Mammary epithelial cell (primary cell): ENCODE measurements around the gene SNX9.
"Not testable (repeated sequence)": the region's sequence is repeated elsewhere in the genome, so short reads cannot be mapped to it uniquely, and the experiment has no call there.

Experiments
- EZH2 ChIP-seq: IDR thresholded peaks from 2 replicates; pipeline ENCODE4 v1.6.1; 2012; ENCODE audit warnings: low read length, inconsistent platforms, borderline replicate concordance
- TF ChIP-seq, protein P1 (sequence below), 2 donors: IDR thresholded peaks in 1 of 2; conservative IDR thresholded peaks in 1 of 2; 2 replicates each; pipeline ENCODE4 v1.5.1; 2011 to 2012; ENCODE audit warnings: inconsistent platforms in 2 of 2, low read length in 2 of 2, mild to moderate bottlenecking in 2 of 2, control low read depth in 1 of 2, low read depth in 1 of 2; ENCODE audit not compliant: insufficient read depth in 1 of 2; ENCODE audit errors: extremely low read depth in 1 of 2

DNA sequence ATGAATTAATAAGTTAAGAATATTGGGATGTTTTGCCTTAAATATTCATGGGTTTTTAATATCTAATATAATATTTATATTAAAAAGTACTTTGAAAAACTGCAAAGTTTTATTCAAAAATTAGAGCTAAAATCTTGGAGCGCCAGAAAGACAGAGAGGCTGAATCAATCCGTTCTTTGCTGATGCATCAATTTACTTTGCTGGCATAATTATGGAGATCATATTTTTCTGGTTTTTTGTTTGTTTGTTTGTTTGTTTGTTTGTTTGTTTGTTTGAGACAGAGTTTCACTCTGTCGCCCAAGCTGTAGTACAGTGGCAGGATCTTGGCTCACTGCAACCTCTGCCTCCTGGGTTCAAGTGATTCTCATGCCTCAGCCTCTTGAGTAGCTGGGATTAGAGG lies 149.1 kb downstream of the SNX9 start:
- TF ChIP-seq, protein P1, sequence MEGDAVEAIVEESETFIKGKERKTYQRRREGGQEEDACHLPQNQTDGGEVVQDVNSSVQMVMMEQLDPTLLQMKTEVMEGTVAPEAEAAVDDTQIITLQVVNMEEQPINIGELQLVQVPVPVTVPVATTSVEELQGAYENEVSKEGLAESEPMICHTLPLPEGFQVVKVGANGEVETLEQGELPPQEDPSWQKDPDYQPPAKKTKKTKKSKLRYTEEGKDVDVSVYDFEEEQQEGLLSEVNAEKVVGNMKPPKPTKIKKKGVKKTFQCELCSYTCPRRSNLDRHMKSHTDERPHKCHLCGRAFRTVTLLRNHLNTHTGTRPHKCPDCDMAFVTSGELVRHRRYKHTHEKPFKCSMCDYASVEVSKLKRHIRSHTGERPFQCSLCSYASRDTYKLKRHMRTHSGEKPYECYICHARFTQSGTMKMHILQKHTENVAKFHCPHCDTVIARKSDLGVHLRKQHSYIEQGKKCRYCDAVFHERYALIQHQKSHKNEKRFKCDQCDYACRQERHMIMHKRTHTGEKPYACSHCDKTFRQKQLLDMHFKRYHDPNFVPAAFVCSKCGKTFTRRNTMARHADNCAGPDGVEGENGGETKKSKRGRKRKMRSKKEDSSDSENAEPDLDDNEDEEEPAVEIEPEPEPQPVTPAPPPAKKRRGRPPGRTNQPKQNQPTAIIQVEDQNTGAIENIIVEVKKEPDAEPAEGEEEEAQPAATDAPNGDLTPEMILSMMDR (conservative IDR thresholded peaks at IDR 0.05 in 1 of 2, IDR thresholded peaks at IDR 0.05 in 1 of 2; ENCODE audit: extremely low read depth in 1 of 2, insufficient read depth in 1 of 2, low read depth in 1 of 2, low read length in 2 of 2): not testable (repeated sequence)
- TF ChIP-seq EZH2: not testable (repeated sequence)
